Left hindlimb (tissue), 1 donor: ENCODE measurements around the gene GPANK1.
"Not testable (repeated sequence)": the region's sequence is repeated elsewhere in the genome, so short reads cannot be mapped to it uniquely, and the experiment has no call there.

ENCODE experiments used
- DNase-seq: peaks from one replicate; pipeline ENCODE4 v3.0.0-alpha.2; 2018

Gene GPANK1

DNA sequence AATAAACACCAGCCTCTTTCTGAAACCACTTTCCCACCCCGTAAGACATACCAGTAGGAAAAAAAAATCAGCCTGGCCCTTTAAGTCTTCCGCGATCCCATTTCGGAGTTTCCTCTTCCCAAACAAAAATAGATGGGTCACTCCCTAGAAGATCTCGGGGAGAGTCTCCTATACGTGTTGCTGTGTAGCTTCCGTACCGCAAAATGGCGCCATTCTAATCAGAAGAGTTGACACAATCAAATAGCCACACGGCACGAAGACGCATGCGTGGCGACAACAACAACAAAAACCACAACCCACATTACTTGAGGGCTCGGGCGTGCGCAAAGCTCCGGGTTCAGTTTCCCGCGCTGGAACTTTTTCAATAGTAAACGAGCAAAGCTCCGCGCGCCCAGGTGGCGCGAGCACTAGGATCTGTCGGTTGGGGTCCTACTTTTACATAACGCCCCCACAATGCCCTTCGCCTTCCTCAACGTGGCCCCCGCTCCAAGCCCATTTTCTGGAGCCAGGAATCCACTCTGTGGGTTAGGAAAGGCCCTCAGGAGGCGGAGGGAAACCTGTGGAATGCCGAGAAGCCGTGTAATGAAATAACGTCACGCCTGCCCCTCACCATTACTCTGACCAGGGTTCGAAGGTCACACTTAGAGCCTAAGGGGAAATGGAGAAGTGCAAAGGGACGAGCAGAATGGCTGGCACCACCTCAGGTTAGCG, at the start of gene GPANK1:
Gene GPANK1 (minus strand): TSS at position 208 of the 711 bp plus-strand sequence. CDS start 519 bp downstream, outside the sequence.
- DNase-seq, result peak; percentile 92

DNA sequence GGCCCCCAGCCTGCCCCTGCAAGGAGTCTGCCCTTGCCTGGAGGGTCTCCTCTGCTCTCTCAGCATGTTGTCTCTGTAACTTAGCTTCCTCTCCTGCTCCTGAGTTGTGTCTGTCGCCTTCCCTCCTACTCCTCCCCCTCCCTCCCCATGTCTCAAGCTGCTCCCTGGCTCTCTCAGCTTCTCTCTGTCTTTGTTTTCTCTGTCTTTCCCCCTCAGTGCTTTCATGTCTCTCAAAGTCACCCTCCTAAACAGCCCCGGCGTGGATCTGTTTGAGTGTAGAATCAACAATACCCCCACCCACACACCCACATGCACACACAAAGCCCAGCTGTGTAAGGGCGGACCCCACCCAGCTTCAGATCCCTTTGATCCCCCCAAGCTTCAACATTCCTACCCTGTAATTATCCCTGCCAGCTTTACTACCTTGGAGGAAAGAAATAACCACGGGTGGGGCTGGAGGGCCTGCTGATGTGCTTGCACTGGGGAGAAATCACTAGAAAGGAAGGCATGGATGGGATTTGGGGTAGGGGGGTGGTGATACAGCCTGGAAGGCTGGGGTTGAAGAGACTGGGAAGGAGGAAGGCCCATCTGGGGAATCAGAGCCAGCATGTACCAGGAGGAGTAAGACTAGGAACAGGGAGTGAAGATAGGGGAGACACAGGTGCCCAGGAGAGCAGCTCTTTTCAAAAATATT, 49.3 kb upstream of the GPANK1 start:
- DNase-seq, result no peak

DNA sequence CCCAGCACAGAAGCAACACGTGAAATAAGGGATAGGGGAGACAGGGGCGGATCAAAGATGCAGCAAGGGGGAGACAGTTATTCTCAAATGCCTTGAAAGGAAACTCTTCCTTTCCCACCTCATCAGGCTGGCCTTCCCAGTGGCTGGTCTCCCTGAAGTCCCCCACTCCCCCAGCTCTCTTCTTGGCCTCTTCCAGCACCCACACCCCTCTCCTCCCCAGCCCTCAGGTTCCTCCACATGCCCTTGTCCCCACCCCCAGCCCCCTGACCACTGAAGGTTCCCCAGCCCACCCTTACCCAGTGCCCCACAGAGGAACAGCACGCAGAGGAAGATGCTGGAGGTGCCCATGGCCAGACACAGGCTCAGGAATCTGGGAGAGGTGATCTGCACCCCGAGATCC, 48.7 kb upstream of the GPANK1 start:
- no peak for DNase-seq

- no peak for DNase-seq
These were observed 47.5 kb upstream of the GPANK1 start for GRCh38 chr6:31712296-31712695.

- no peak for DNase-seq
These were observed 46.4 kb upstream of the GPANK1 start for GRCh38 chr6:31711233-31711632.

DNA sequence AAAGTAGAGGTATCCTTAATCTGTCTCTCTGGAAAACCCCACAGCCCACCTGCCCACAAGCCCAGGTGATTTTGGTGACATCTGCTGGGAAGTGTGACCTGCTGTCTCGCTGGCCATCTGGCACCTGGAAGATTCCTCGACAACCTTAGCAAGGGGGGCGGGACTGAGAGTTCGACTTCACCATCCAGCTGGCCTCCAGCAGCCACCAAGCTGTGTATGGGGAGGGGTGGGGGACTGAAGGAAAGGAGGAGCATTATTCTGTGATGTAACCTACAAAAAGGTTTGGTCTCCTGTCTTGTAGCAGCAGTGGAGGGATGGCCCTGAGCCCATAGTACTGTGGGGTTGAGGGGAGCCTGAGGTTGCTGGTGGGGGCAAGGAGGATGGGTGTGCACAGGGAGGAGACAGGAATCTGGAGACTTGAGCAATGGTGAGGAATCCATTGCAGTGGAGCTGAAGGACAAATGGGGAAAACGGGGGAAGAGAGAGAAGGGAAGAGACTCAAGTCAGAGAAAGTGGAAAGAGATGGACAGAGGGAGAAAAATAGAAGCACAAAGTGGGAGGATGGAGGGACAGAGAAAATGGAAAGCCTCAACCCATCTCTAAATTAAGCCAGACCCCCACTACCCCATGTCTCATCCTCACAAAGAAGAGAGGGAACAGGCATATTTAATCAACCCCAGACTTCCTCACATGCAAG, 45.9 kb upstream of the GPANK1 start:
- DNase-seq, result no peak

- DNase-seq, result not testable (repeated sequence)
These were observed 44.4 kb upstream of the GPANK1 start for GRCh38 chr6:31709157-31709556.

DNA sequence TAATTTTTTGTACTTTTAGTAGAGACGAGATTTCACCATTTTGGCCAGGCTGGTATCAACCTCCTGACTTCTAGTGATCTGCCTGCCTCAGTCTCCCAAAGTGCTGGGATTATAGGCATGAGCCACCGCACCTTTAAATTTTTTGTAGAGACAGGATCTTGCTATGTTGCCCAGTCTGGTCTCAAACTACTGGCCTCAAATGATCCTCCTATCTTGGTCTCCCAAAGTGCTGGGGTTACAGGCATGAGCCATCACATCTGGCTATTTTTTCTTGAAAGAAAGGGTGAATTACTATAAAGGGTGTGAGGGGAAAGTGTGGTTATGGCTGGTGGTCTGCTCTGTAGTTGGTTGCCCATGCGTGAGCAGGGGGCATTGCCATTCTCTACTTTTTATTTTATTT, 43.4 kb upstream of the GPANK1 start:
- DNase-seq, result no peak

DNA sequence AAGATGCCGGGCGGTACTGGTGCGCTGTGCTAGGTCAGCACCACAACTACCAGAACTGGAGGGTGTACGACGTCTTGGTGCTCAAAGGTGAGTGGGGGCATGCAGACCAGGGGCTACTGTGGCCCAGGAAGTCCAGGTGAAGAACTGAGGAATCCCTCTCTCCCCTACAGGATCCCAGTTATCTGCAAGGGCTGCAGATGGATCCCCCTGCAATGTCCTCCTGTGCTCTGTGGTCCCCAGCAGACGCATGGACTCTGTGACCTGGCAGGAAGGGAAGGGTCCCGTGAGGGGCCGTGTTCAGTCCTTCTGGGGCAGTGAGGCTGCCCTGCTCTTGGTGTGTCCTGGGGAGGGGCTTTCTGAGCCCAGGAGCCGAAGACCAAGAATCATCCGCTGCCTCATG, 42.9 kb upstream of the GPANK1 start:
- DNase-seq, result no peak

GRCh38 chr6:31706599-31706998, 41.8 kb upstream of the GPANK1 start, which contains the start of gene LY6G6F:
LY6G6F (plus strand) TSS chr6:31706866; CDS start chr6:31706907, 41 bp downstream.
- no peak for DNase-seq

DNA sequence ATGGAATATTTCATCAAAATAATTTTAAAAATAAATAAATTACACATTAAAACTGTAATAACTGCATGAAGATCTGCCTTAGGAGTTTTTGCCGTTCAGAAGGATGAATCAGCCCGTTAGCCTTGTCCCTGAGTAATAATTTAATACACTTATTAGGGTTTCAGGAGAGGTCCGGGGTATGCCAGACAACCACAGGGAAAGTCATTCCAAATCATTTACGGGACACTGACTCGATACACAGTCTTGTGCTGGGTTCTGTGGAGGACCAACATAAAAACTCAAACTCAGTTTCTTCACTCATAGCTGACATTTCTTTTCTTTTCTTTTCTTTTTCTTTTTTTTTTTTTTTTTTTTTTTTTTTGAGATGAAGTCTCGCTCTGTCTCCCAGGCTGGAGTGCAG, 41.1 kb upstream of the GPANK1 start:
- no peak for DNase-seq

GRCh38 chr6:31702819-31703716, 38.3 kb upstream of the GPANK1 start, which contains the start of gene ABHD16A:
ABHD16A (minus strand) TSS chr6:31703324; CDS start chr6:31703281, 43 bp downstream.
- peak; percentile 99 for DNase-seq

GRCh38 chr6:31702405-31702818, 37.6 kb upstream of the GPANK1 start:
- peak; percentile 56 for DNase-seq

- no peak for DNase-seq
These were observed 37.0 kb upstream of the GPANK1 start for GRCh38 chr6:31701666-31702404.

DNA sequence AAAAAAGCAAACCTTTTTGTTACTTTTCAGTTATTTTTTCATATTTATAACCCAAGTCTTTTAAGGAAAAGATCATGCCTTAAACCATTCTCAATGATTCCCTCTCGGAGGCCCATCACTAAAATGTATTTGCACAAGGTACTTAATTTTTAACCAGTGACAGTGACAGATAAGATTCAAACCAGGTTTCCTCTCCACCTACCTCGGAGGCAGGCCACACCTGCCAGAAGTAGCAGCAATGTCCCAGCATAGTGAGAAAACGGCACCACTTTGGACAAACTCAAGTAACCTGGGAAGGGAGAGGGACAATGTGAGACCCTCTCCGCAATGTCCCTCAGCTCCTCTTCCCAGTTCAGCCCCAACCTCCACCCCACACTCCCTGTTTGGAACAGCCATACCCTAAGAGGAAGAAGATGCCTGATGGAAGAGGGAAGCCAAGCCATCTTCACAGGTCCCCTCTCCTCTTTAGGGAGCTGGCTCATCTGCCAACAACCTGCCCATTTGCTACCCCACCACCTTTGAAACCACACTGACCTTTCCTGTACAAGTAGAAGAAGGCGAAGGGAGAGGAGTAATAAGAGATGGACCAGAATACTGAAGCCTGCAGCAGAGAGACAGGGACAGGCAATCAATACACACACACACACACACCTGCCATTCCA, 36.1 kb upstream of the GPANK1 start:
- no peak for DNase-seq

- no peak for DNase-seq
These were observed 32.8 kb upstream of the GPANK1 start for GRCh38 chr6:31697555-31697954.

- no peak for DNase-seq
These were observed 28.7 kb upstream of the GPANK1 start for GRCh38 chr6:31693535-31693934.

GRCh38 chr6:31692886-31693285, 28.1 kb upstream of the GPANK1 start:
- no peak for DNase-seq

DNA sequence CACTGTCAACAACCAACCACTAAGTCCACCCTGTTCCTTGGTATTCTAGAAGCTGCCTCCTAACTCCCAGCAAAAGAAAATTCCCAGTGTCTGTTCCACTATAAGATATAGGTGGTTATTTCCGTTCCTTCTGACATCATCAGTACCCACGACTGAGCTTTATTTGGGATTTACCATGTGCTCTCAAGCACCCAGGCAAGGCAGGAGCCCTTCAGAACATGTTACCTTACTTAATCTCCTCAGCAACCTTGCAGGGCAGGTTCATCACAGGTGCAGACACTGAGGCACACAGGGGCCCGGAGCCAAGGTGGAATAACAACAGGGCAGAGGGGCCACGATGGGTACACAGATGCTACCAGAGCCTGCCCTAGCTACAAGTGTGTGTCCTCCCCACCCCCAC, 27.6 kb upstream of the GPANK1 start:
- no peak for DNase-seq

DNA sequence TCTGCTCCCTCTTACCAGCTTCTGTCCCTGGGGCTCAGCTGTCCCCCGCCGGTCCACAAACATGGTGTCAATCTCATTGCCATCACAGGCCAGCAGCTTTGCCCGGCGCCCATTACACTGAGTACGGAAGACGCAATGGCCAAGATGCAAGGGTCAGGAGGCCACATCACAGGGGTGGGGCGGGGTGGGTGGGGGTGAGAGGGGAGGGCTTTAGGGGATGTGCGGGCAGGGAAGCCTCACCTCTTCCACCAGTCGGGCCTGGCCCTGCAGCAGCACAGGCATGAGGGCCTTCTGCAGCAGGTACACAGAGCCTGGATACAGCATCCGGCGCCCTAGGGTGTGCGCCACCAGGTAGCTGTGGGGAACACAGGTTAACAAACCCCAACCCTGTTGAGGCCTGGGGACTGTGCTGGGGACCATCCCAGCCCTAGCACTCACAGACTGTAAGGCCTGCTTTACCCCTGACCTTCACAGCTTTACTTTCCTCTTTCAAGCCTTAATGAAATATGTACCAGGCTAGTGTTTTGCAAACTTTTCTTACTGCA, 26.8 kb upstream of the GPANK1 start:
- no peak for DNase-seq

- no peak for DNase-seq
These were observed 26.3 kb upstream of the GPANK1 start for GRCh38 chr6:31691078-31691463.
